Measurements from ENCODE around the gene TAF1B.

DNA sequence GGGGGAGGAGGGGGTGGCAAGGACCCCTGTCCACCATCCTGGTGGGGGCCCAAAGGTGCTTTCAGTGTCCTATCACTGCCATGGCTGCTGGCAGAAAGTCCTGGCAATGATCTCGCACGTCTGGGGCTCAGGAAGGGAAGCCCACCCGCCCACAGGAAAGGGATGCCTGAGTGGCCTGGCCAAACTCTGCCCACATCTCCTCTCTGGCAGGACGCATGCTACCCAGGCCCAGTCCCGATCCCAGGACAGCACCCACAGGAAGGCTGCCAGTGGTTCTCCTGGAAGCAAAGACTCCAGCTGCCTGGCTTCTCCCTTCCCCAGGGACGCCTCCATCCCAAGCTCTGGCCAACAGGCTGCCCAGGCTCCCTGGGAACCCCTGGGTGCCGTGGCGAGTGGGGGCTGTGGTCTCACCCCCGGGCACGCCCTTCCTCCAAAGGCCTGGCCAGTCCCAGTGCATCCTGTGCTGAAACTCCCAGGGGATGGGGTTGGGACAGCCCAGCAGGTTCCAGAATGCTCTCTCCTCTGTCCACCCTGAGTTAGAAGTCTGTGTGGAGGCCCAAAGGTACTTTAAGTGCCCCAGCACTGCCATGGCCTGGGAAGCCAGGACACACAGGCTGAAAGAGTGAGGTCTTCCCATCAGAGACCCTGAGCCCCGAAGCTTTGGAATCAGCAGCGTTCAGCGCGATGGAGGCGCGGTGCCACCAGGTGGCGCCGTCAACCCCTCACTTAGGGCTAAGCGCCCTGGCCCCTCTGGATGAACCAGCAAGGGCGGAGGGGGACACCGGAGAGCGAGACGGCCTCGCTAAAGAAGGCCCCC, 29.8 kb upstream of the TAF1B start:
- TF ChIP-seq, protein P1, sequence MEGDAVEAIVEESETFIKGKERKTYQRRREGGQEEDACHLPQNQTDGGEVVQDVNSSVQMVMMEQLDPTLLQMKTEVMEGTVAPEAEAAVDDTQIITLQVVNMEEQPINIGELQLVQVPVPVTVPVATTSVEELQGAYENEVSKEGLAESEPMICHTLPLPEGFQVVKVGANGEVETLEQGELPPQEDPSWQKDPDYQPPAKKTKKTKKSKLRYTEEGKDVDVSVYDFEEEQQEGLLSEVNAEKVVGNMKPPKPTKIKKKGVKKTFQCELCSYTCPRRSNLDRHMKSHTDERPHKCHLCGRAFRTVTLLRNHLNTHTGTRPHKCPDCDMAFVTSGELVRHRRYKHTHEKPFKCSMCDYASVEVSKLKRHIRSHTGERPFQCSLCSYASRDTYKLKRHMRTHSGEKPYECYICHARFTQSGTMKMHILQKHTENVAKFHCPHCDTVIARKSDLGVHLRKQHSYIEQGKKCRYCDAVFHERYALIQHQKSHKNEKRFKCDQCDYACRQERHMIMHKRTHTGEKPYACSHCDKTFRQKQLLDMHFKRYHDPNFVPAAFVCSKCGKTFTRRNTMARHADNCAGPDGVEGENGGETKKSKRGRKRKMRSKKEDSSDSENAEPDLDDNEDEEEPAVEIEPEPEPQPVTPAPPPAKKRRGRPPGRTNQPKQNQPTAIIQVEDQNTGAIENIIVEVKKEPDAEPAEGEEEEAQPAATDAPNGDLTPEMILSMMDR (conservative IDR thresholded peaks at IDR 0.05): peak; percentile 97
- no peak for TF ChIP-seq EZH2 (IDR thresholded peaks at IDR 0.05; ENCODE audit: low read depth)
